ENCODE data around the gene SCYL1.
"Not testable (repeated sequence)": the region's sequence is repeated elsewhere in the genome, so short reads cannot be mapped to it uniquely, and the experiment has no call there.

The SCYL1 gene

GRCh38 chr11:65516135-65516968 is 8.5 kb upstream of the SCYL1 start:
- Histone ChIP-seq H3K36me3 (no peaks in the 10 kb centered on the region), H3K4me3 (ENCODE audit: low read depth, low read length) (no peak overlapping the region), H3K4me1 (no peaks in the 10 kb centered on the region), H3K27me3 (no peaks in the 10 kb centered on the region), H3K9me3 (no peaks in the 10 kb centered on the region)
- TF ChIP-seq CTCF (IDR thresholded peaks at IDR 0.05; ENCODE audit: low read depth, low read length) = no peak
- no peak for DNase-seq

DNA sequence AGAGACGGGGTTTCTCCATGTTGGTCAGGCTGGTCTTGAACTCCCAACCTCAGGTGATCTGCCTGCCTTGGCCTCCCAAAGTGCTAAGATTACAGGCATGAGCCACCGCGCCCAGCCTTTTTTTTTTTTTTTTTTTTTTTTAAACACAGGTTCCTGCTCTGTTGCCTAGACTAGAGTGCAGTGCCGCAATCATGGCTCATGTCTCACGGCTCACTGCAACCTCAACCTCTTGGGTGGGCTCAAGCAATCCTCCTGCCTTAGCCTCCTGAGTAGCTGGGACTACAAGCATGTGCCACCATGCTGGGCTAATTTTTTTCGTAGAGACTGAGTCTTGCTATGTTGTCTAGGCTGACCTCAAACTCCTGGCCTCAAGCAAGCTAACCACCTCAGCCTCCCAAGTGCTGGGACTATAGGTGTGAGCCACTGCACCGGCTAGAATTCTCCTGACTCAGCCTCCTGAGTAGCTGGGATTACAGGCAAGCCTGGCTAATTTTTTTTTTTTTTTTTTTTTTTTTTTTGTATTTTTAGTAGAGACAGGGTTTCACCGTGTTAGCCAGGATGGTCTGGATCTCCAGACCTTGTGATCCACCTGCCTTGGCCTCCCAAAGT is 5.8 kb upstream of the SCYL1 start:
- not testable (repeated sequence) for H3K4me3 ChIP-seq (ENCODE audit: low read depth, low read length); H3K36me3 ChIP-seq; DNase-seq; H3K9me3 ChIP-seq; H3K4me1 ChIP-seq; H3K27me3 ChIP-seq

DNA sequence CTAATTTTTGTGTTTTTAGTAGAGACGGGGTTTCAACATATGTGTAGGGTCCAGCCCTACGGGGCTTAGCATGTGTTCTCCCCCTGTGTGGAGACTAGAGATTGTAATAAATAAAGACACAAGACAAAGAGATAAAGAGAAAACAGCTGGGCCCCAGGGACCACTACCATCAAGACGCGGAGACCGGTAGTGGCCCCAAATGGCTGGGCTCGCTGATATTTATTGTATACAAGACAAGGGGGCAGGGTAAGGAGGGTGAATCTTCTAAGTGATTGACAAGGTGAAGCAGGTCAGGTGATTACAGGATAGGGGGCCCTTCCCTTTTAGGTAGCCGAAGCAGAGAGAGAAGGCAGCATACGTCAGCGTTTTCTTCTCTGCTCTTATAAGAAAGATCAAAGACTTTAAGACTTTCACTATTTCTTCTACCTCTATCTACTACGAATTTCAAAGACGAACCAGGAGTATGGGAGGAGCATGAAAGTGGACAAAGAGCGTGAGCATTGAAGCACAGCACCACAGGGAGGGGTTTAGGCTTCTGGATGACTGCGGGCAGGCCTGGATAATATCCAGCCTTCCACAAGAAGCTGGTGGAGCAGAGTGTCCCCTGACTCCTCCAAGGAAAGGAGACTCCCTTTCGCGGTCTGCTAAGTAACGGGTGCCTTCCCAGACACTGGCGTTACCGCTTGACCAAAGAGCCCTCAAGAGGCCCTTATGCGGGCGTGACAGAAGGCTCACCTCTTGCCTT is 2.9 kb upstream of the SCYL1 start:
- DNase-seq; H3K4me1 ChIP-seq; H3K9me3 ChIP-seq; H3K27me3 ChIP-seq; H3K36me3 ChIP-seq; H3K4me3 ChIP-seq (ENCODE audit: low read depth, low read length): not testable (repeated sequence)

- H3K36me3 ChIP-seq; H3K9me3 ChIP-seq; DNase-seq; H3K27me3 ChIP-seq; H3K4me3 ChIP-seq (ENCODE audit: low read depth, low read length); H3K4me1 ChIP-seq: not testable (repeated sequence)
Measured at GRCh38 chr11:65522718-65523630, 1.9 kb upstream of the SCYL1 start.

- not testable (repeated sequence) for H3K4me1 ChIP-seq; H3K4me3 ChIP-seq (ENCODE audit: low read depth, low read length); H3K9me3 ChIP-seq; DNase-seq; H3K27me3 ChIP-seq; H3K36me3 ChIP-seq
Measured at GRCh38 chr11:65523631-65523968, 1.3 kb upstream of the SCYL1 start.

GRCh38 chr11:65524014-65524740 is 706 bp upstream of the SCYL1 start:
- Histone ChIP-seq H3K4me1 (no peaks in the 10 kb centered on the region), H3K27me3 (no peaks in the 10 kb centered on the region), H3K36me3 (no peaks in the 10 kb centered on the region), H3K9me3 (no peaks in the 10 kb centered on the region), H3K4me3 (ENCODE audit: low read depth, low read length) (peak overlapping the region; percentile 41)
- DNase-seq = no peak
- no peak for TF ChIP-seq CTCF (IDR thresholded peaks at IDR 0.05; ENCODE audit: low read depth, low read length)

- Histone ChIP-seq H3K27me3 (no peaks in the 10 kb centered on the region), H3K36me3 (no peaks in the 10 kb centered on the region), H3K4me3 (ENCODE audit: low read depth, low read length) (peak overlapping the region; percentile 69), H3K4me1 (no peaks in the 10 kb centered on the region), H3K9me3 (no peaks in the 10 kb centered on the region)
- no peak for DNase-seq
- no peak for TF ChIP-seq CTCF (IDR thresholded peaks at IDR 0.05; ENCODE audit: low read depth, low read length)
Measured at GRCh38 chr11:65525546-65526480, 930 bp downstream of the SCYL1 start.

Measured in BE2C (cell line).